SHP77 (cell line): ENCODE results near the gene ATP6V1G1.
"Not testable (repeated sequence)": the region's sequence is repeated elsewhere in the genome, so short reads cannot be mapped to it uniquely, and the experiment has no call there.

Experiments used
- DNase-seq, 2 experiments: peaks; one replicate each; lab custom pipeline; 2025; lab: John Stamatoyannopoulos, UW

The ATP6V1G1 gene

GRCh38 chr9:114578134-114578533 is 9.4 kb upstream of the ATP6V1G1 start:
- not testable (repeated sequence) for DNase-seq

- no peak for DNase-seq
Measured at GRCh38 chr9:114580609-114581193, 6.9 kb upstream of the ATP6V1G1 start.

GRCh38 chr9:114583371-114584155 is 4.0 kb upstream of the ATP6V1G1 start:
- no peak for DNase-seq

GRCh38 chr9:114588210-114588609 is 641 bp downstream of the ATP6V1G1 start:
- no peak for DNase-seq

GRCh38 chr9:114588651-114589526 is 1.3 kb downstream of the ATP6V1G1 start:
- no peak for DNase-seq

GRCh38 chr9:114590328-114590727 is 2.8 kb downstream of the ATP6V1G1 start:
- DNase-seq, result no peak

GRCh38 chr9:114591291-114591787 is 3.8 kb downstream of the ATP6V1G1 start:
- no peak for DNase-seq

- DNase-seq, result no peak
Measured at GRCh38 chr9:114591849-114592248, 4.3 kb downstream of the ATP6V1G1 start.

- no peak for DNase-seq
Measured at GRCh38 chr9:114592356-114592755, 4.8 kb downstream of the ATP6V1G1 start.

- DNase-seq, result no peak
Measured at GRCh38 chr9:114594136-114594535, 6.6 kb downstream of the ATP6V1G1 start.

GRCh38 chr9:114600502-114601248 is 13.1 kb downstream of the ATP6V1G1 start:
- not testable (repeated sequence) for DNase-seq

- not testable (repeated sequence) for DNase-seq
Measured at GRCh38 chr9:114601787-114602186, 14.2 kb downstream of the ATP6V1G1 start.

- DNase-seq, result no peak
Measured at GRCh38 chr9:114602620-114603019, 15.1 kb downstream of the ATP6V1G1 start.

GRCh38 chr9:114603248-114603647 is 15.7 kb downstream of the ATP6V1G1 start:
- DNase-seq, result no peak

- DNase-seq, result no peak
Measured at GRCh38 chr9:114604989-114605388, 17.4 kb downstream of the ATP6V1G1 start.

- no peak for DNase-seq
Measured at GRCh38 chr9:114606068-114606467, 18.5 kb downstream of the ATP6V1G1 start.

GRCh38 chr9:114606597-114607207 is 19.1 kb downstream of the ATP6V1G1 start:
- no peak for DNase-seq

- DNase-seq, result no peak
Measured at GRCh38 chr9:114607671-114608524, 20.3 kb downstream of the ATP6V1G1 start.

GRCh38 chr9:114608525-114608796 is 20.9 kb downstream of the ATP6V1G1 start:
- no peak for DNase-seq

- DNase-seq, result peak in 1 of 2 experiments; percentile 48
Measured at GRCh38 chr9:114611516-114612271, 24.1 kb downstream of the ATP6V1G1 start.
